ENCODE measurements around the gene MAP3K6. TPM values are rescaled to one million over a fixed set of nuclear protein-coding genes. Genes with fewer than 3 reads are reported as not detected.

The MAP3K6 gene
- total RNA-seq, 1 experiment from 2014 or later = 25.1 TPM

DNA sequence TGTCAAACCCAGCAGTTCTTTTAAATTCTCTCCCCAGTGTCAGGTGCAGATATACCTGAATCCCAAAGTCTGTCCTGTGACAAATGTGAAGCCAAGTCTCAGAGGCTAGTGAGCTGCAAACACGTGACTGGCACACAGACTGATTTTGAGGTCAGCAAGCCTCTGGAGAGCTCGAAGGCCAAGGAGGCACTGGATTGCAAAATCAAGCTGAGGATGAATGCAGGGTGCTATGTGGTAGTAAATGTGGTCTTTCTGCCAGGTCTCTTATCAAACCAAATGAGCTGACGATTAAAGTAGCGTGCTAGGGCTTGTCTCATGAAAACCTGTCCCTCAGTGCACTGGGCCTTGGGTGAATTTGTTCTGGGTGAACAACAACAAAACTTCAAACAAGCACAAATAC lies 46.2 kb upstream of the MAP3K6 start:
- intact Hi-C loops (cut with micrococcal nuclease) = loop anchor here (10.0 kb wide), 1 partner anchor 142 kb away; no protein-coding TSS in a partner anchor
- ChIA-PET POLR2A (ENCODE audit: unreplicated experiment) (interaction anchor here (0.5 kb wide), 1 partner anchor 91 kb away, joined by 13 read pairs; no protein-coding TSS in a partner anchor), CTCF (no interaction called here)
- ATAC-seq = no peak
- Histone ChIP-seq H3K27me3 (ENCODE audit: low read length) (no peaks in the 10 kb centered on the region), H3K4me1 (ENCODE audit: insufficient read depth, low read length) (peaks cover 2% of the 10 kb centered on the region), H4K20me1 (ENCODE audit: low read length) (no peaks in the 10 kb centered on the region), H3K36me3 (ENCODE audit: low read depth, low read length) (peaks cover 82% of the 10 kb centered on the region), H3K9ac (ENCODE audit: low read length) (no peak overlapping the region), H3K4me2 (ENCODE audit: low read length) (no peak overlapping the region), H3K79me2 (ENCODE audit: low read length) (no peaks in the 10 kb centered on the region; the same call in 1 of the 2 replicates), H3K4me3 (ENCODE audit: low read length) (no peak overlapping the region), H2AFZ (ENCODE audit: low read length) (no peak overlapping the region), H3K27ac (ENCODE audit: low read length) (no peak overlapping the region), H3K9me2 (replicated peaks; ENCODE audit: low read length) (no peaks in the 10 kb centered on the region), H3K9me3 (ENCODE audit: low read length) (no peaks in the 10 kb centered on the region), H3F3A (ENCODE audit: low read length, unreplicated experiment) (peaks cover 4% of the 10 kb centered on the region)
- TF ChIP-seq, protein P1, sequence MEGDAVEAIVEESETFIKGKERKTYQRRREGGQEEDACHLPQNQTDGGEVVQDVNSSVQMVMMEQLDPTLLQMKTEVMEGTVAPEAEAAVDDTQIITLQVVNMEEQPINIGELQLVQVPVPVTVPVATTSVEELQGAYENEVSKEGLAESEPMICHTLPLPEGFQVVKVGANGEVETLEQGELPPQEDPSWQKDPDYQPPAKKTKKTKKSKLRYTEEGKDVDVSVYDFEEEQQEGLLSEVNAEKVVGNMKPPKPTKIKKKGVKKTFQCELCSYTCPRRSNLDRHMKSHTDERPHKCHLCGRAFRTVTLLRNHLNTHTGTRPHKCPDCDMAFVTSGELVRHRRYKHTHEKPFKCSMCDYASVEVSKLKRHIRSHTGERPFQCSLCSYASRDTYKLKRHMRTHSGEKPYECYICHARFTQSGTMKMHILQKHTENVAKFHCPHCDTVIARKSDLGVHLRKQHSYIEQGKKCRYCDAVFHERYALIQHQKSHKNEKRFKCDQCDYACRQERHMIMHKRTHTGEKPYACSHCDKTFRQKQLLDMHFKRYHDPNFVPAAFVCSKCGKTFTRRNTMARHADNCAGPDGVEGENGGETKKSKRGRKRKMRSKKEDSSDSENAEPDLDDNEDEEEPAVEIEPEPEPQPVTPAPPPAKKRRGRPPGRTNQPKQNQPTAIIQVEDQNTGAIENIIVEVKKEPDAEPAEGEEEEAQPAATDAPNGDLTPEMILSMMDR (conservative IDR thresholded peaks at IDR 0.05; ENCODE audit: low read depth, low read length) = no peak
- TF ChIP-seq EZH2phosphoT487 (IDR thresholded peaks at IDR 0.05; ENCODE audit: borderline replicate concordance, low read length) (no peak), EZH2 (IDR thresholded peaks at IDR 0.05; ENCODE audit: low read length, unreplicated experiment) (no peak)
- no peak for DNase-seq
- BruUV-seq (replicated peaks) = no TSS peak

DNA sequence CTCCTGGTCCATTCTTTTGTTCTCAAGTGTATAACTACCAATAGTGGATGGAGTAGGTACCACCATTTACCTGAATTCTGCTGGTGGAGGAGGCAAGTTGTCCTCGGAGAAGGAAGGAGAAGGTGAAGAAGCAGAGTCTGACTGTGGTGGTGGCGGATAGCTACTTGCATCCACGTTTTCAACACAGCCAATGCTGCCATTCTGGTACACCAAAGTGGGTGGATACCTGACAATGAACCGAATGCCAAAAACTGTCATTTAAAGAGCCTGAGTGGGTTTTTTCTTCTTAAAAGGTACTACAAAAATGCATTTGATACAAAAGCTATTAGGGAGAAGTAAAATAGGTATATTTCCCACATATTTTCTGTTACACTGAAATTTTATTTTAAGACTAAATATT lies 45.7 kb upstream of the MAP3K6 start:
- no TSS peak for BruUV-seq (replicated peaks)
- ATAC-seq (no peak), DNase-seq (no peak)
- TF ChIP-seq EZH2phosphoT487 (IDR thresholded peaks at IDR 0.05; ENCODE audit: borderline replicate concordance, low read length) = no peak
- TF ChIP-seq, protein P1 (conservative IDR thresholded peaks at IDR 0.05; ENCODE audit: low read depth, low read length) = no peak
- TF ChIP-seq EZH2 (IDR thresholded peaks at IDR 0.05; ENCODE audit: low read length, unreplicated experiment) = no peak
- H3K4me1 ChIP-seq (ENCODE audit: insufficient read depth, low read length) = no peaks in the 10 kb centered on the region
- H4K20me1 ChIP-seq (ENCODE audit: low read length) = no peaks in the 10 kb centered on the region
- no peak overlapping the region for H3K4me2 ChIP-seq (ENCODE audit: low read length)
- intact Hi-C loops (cut with micrococcal nuclease) = loop anchor here (10.0 kb wide), 1 partner anchor 142 kb away; no protein-coding TSS in a partner anchor
- H3K27me3 ChIP-seq (ENCODE audit: low read length) = no peaks in the 10 kb centered on the region
- H3K9ac ChIP-seq (ENCODE audit: low read length) = no peak overlapping the region
- ChIA-PET CTCF (no interaction called here), POLR2A (ENCODE audit: unreplicated experiment) (no interaction called here)
- H3K9me3 ChIP-seq (ENCODE audit: low read length) = no peaks in the 10 kb centered on the region
- H3K9me2 ChIP-seq (replicated peaks; ENCODE audit: low read length) = no peaks in the 10 kb centered on the region
- no peak overlapping the region for H2AFZ ChIP-seq (ENCODE audit: low read length)
- no peaks in the 10 kb centered on the region for H3F3A ChIP-seq (ENCODE audit: low read length, unreplicated experiment)
- H3K4me3 ChIP-seq (ENCODE audit: low read length) = no peak overlapping the region
- no peaks in the 10 kb centered on the region; the same call in 1 of the 2 replicates for H3K79me2 ChIP-seq (ENCODE audit: low read length)
- peaks cover 82% of the 10 kb centered on the region for H3K36me3 ChIP-seq (ENCODE audit: low read depth, low read length)
- no peak overlapping the region for H3K27ac ChIP-seq (ENCODE audit: low read length)

DNA sequence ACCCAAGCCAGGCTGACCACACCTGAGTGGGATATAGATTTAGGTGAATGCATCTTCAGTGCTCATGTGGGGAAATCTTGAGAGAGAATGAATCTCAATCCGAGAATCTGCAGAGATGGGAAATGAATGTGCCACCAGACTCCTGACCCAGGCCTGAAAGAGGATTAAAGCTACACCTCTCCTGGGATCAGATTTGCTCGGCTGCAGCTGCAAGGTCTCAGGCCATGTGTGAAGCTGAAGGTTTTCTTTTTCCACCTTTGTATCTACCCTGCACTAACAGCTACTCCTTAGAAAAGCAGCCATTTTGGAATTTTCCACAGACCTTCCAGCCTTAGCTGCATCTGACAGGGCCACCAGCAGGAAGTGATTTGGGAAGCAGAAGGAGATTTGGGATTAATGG lies 43.9 kb upstream of the MAP3K6 start:
- H3K27ac ChIP-seq (ENCODE audit: low read length) = no peak overlapping the region
- no peaks in the 10 kb centered on the region for H3K27me3 ChIP-seq (ENCODE audit: low read length)
- H3K4me1 ChIP-seq (ENCODE audit: insufficient read depth, low read length) = no peaks in the 10 kb centered on the region
- ChIA-PET CTCF (interaction anchor here (0.5 to 0.6 kb wide), 2 partner anchors 80 to 194 kb away, joined by 4 to 7 read pairs; partner anchors contain the start of gene AHDC1), POLR2A (ENCODE audit: unreplicated experiment) (no interaction called here)
- BruUV-seq (replicated peaks) = no TSS peak
- ATAC-seq (no peak), DNase-seq (no peak)
- TF ChIP-seq EZH2phosphoT487 (IDR thresholded peaks at IDR 0.05; ENCODE audit: borderline replicate concordance, low read length) = no peak
- TF ChIP-seq, protein P1 (conservative IDR thresholded peaks at IDR 0.05; ENCODE audit: low read depth, low read length) = no peak
- TF ChIP-seq EZH2 (IDR thresholded peaks at IDR 0.05; ENCODE audit: low read length, unreplicated experiment) = no peak
- H3K36me3 ChIP-seq (ENCODE audit: low read depth, low read length) = peaks cover 68% of the 10 kb centered on the region
- H4K20me1 ChIP-seq (ENCODE audit: low read length) = no peaks in the 10 kb centered on the region
- H2AFZ ChIP-seq (ENCODE audit: low read length) = no peak overlapping the region
- H3K4me3 ChIP-seq (ENCODE audit: low read length) = no peak overlapping the region
- H3K79me2 ChIP-seq (ENCODE audit: low read length) = no peaks in the 10 kb centered on the region
- no peaks in the 10 kb centered on the region for H3F3A ChIP-seq (ENCODE audit: low read length, unreplicated experiment)
- intact Hi-C loops (cut with micrococcal nuclease) = loop anchor here (10.0 kb wide), 1 partner anchor 144 kb away; no protein-coding TSS in a partner anchor
- H3K4me2 ChIP-seq (ENCODE audit: low read length) = no peak overlapping the region
- H3K9me3 ChIP-seq (ENCODE audit: low read length) = no peaks in the 10 kb centered on the region
- H3K9me2 ChIP-seq (replicated peaks; ENCODE audit: low read length) = no peaks in the 10 kb centered on the region
- no peak overlapping the region for H3K9ac ChIP-seq (ENCODE audit: low read length)

Measured in PC-3 (cell line).